Activated CD4-positive, alpha-beta T cell treated with anti-CD3 and anti-CD28 coated beads for 1 hour (primary cell): ENCODE data around the gene ERFE.
"Not testable (repeated sequence)": the region's sequence is repeated elsewhere in the genome, so short reads cannot be mapped to it uniquely, and the experiment has no call there.

Source experiments
- DNase-seq: peaks from one replicate; pipeline ENCODE4 v3.0.0-alpha.2; 2020

The ERFE gene

DNA sequence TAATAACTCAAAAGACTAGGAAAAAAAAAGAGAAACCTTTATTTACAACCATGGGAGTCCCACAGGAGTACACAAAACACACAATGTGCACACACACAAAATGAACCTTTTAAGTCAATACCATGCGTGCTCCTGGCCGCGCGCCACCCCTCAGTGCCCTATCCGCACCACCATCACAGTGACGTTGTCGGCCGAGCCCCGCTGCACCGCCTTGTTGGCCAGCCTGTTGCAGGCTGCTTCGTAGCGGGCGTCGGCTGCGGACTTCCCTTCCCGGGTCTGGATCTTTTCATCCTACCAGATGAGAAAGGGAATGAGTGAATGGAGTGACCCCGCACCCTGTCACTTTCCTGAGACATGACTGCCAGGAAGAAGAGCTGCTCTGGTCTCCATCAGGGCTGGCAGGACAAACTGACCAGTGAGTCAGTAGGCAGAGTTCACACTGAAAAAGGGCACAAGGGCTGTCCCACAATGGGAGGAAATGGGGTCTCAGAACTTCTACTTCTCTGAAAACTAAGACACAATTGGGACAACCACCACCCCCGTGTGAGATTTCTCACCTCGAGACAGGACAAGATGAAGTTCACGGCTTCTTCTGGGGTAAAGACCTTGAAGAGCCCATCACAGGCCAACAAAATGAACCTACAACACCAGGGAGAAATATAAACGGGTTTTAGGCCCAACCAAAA is 11.8 kb downstream of the ERFE start:
- no peak for DNase-seq

- not testable (repeated sequence) for DNase-seq
Measured at GRCh38 chr2:238171072-238171431, 12.3 kb downstream of the ERFE start.

DNA sequence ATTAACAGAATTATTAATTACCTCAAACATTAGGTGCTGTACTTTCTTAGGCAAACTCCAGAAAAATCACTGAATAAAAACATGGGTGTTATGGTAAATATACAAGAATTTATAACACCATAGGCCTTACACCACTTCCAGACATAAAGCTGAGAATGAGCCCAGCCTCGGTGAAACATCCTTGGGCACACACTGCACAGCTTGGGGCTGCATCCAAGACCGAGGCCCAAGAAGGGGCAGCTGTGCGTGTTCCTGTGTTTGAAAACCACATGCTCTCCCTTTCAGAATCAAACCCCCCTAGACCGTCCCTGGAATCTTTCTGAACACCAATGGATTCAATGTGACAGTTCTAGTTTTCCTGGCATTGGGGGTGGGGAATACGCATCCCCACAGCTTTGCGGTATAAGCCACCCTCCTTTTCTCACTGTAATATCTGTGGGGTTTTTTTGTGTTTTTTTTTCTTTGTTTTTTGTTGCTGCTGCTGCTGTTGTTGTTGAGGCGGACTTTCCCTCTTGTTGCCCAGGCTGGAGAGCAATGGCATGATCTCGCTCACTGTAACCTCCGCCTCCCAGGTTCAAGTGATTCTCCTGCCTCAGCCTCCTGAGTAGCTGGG is 12.9 kb downstream of the ERFE start:
- no peak for DNase-seq

DNA sequence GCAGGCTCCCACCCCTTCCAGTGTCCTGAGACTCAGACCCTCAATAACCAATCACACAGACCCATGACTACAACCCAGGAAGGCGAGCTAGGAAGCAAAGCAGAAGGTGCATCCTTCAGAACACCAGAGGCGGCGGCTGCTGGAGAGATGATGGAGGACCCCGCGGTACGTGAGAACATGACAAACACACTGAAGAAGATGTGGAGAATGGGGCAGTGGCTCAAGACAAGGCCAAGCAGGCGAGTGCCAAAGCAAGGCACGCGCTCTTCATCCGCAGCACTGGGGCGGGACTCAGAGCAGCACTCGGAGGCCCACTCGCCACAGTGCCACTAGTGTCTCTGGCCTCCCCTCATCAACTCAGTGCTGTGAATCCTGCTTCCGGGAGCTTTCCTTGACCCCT is 13.7 kb downstream of the ERFE start:
- DNase-seq = no peak

- no peak for DNase-seq
Measured at GRCh38 chr2:238173692-238174091, 14.9 kb downstream of the ERFE start.

- DNase-seq = no peak
Measured at GRCh38 chr2:238174291-238174690, 15.5 kb downstream of the ERFE start.

- no peak for DNase-seq
Measured at GRCh38 chr2:238174701-238175100, 15.9 kb downstream of the ERFE start.

- DNase-seq = no peak
Measured at GRCh38 chr2:238176613-238177012, 17.8 kb downstream of the ERFE start.

DNA sequence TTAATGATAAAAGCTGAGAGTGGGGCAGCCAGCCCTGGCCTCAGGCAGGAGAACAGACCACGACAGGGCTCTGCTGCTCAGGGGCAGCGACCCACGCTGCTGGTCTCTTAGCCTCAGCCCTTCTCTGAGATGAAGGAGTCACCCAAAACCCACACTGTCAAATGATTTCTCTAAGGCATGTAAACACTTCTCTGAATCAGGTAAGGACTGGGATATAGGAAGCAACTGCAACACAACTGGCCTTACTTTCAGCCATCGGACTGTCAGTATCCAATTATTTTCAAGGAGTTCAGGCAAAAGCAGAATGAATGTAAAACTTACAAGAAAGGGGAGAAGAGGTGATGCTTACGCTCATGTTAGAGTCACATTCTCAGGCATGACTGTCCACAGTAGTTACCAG is 21.8 kb downstream of the ERFE start:
- DNase-seq = no peak

GRCh38 chr2:238182362-238182761 is 23.6 kb downstream of the ERFE start:
- DNase-seq = no peak

- DNase-seq = no peak
Measured at GRCh38 chr2:238183821-238184220, 25.1 kb downstream of the ERFE start.

GRCh38 chr2:238187618-238188548 is 29.1 kb downstream of the ERFE start:
- no peak for DNase-seq

GRCh38 chr2:238190445-238190844 is 31.7 kb downstream of the ERFE start:
- no peak for DNase-seq

DNA sequence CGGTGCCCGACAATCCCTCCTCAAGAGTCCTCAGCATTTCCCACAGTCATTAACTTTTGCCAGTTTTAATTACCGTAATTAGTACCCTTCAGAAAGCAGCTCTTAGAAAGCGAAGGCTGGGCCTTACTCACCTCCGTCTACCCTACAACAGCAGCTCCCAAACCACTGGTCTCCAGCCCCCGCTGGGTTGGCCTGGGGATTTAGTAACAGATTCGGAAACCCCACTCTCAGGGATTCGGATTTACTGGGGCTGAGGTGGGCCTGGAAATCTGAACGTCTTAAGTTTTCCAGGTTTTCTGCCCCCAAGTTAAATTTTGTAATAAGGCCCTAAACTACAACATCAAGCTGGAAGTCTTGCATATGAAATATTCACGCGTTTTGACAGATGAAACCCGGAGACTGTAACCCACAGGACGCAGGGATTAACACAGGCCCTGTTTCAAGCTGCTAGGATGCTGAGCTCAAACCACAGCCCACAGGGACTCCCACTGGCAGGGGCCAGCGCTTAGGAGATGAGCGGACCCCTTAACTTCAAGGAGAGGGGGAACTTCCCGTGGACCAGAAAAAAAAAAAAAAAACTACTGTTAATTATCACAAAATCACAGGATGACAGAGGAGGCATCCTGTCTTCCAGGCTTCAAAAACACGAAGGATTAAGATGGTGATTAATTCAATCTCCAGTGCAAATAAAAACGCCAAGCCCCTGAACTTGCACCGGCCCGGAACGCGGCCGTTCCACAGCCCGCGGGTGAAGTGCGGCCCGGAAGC is 43.7 kb downstream of the ERFE start:
- no peak for DNase-seq

GRCh38 chr2:238203094-238203972 is 44.6 kb downstream of the ERFE start, which contains the start of gene ILKAP:
ILKAP (minus strand) TSS chr2:238203695; CDS start chr2:238203553, 142 bp downstream.
- DNase-seq = peak; percentile 84

- no peak for DNase-seq
Measured at GRCh38 chr2:238203973-238204683, 45.4 kb downstream of the ERFE start.

- no peak for DNase-seq
Measured at GRCh38 chr2:238207006-238207405, 48.2 kb downstream of the ERFE start.

GRCh38 chr2:238216651-238217184 is 57.9 kb downstream of the ERFE start:
- DNase-seq = no peak
